Measurements from ENCODE around the gene TSHR.
"Not testable (repeated sequence)": the region's sequence is repeated elsewhere in the genome, so short reads cannot be mapped to it uniquely, and the experiment has no call there.

TSHR gene

GRCh38 chr14:80988735-80989429 is 33.5 kb downstream of the TSHR start:
- in situ Hi-C loops (cut with HindIII; ENCODE audit: low sequenced_read_pairs) = no loop called here

- in situ Hi-C loops (cut with HindIII; ENCODE audit: low sequenced_read_pairs) = no loop called here
Measured at GRCh38 chr14:80992580-80992979, 37.2 kb downstream of the TSHR start.

GRCh38 chr14:80996049-80996901 is 40.9 kb downstream of the TSHR start:
- in situ Hi-C loops (cut with HindIII; ENCODE audit: low sequenced_read_pairs) = no loop called here

GRCh38 chr14:81001447-81001846 is 46.0 kb downstream of the TSHR start:
- in situ Hi-C loops (cut with HindIII; ENCODE audit: low sequenced_read_pairs) = no loop called here

- in situ Hi-C loops (cut with HindIII; ENCODE audit: low sequenced_read_pairs) = no loop called here
Measured at GRCh38 chr14:81004575-81004974, 49.2 kb downstream of the TSHR start.

GRCh38 chr14:81005540-81006228 is 50.3 kb downstream of the TSHR start:
- in situ Hi-C loops (cut with HindIII; ENCODE audit: low sequenced_read_pairs) = no loop called here

- in situ Hi-C loops (cut with HindIII; ENCODE audit: low sequenced_read_pairs) = no loop called here
Measured at GRCh38 chr14:81006266-81006665, 50.8 kb downstream of the TSHR start.

- in situ Hi-C loops (cut with HindIII; ENCODE audit: low sequenced_read_pairs) = no loop called here
Measured at GRCh38 chr14:81007131-81007530, 51.7 kb downstream of the TSHR start.

GRCh38 chr14:81009346-81009745 is 53.9 kb downstream of the TSHR start:
- in situ Hi-C loops (cut with HindIII; ENCODE audit: low sequenced_read_pairs) = no loop called here

- in situ Hi-C loops (cut with HindIII; ENCODE audit: low sequenced_read_pairs) = no loop called here
Measured at GRCh38 chr14:81018251-81018650, 62.8 kb downstream of the TSHR start.

- in situ Hi-C loops (cut with HindIII; ENCODE audit: low sequenced_read_pairs) = no loop called here
Measured at GRCh38 chr14:81018684-81019083, 63.3 kb downstream of the TSHR start.

- in situ Hi-C loops (cut with HindIII; ENCODE audit: low sequenced_read_pairs) = not testable (repeated sequence)
Measured at GRCh38 chr14:81019113-81019512, 63.7 kb downstream of the TSHR start.

GRCh38 chr14:81023095-81023710 is 67.8 kb downstream of the TSHR start:
- in situ Hi-C loops (cut with HindIII; ENCODE audit: low sequenced_read_pairs) = no loop called here

- in situ Hi-C loops (cut with HindIII; ENCODE audit: low sequenced_read_pairs) = no loop called here
Measured at GRCh38 chr14:81028461-81028860, 73.0 kb downstream of the TSHR start.

GRCh38 chr14:81031488-81031887 is 76.1 kb downstream of the TSHR start:
- in situ Hi-C loops (cut with HindIII; ENCODE audit: low sequenced_read_pairs) = no loop called here

GRCh38 chr14:81033698-81034240 is 78.3 kb downstream of the TSHR start:
- in situ Hi-C loops (cut with HindIII; ENCODE audit: low sequenced_read_pairs) = no loop called here

GRCh38 chr14:81042438-81042837 is 87.0 kb downstream of the TSHR start:
- in situ Hi-C loops (cut with HindIII; ENCODE audit: low sequenced_read_pairs) = no loop called here

GRCh38 chr14:81051547-81051946 is 96.1 kb downstream of the TSHR start:
- in situ Hi-C loops (cut with HindIII; ENCODE audit: low sequenced_read_pairs) = no loop called here

- in situ Hi-C loops (cut with HindIII; ENCODE audit: low sequenced_read_pairs) = not testable (repeated sequence)
Measured at GRCh38 chr14:81054057-81054456, 98.6 kb downstream of the TSHR start.

- in situ Hi-C loops (cut with HindIII; ENCODE audit: low sequenced_read_pairs) = no loop called here
Measured at GRCh38 chr14:81055971-81056370, 100.5 kb downstream of the TSHR start.

GRCh38 chr14:81062380-81062779 is 107.0 kb downstream of the TSHR start:
- in situ Hi-C loops (cut with HindIII; ENCODE audit: low sequenced_read_pairs) = no loop called here
